Esophagus muscularis mucosa (tissue), 4 donors: ENCODE data around the gene SOX21.

Experiments used
- EP300 ChIP-seq: sonication (generic); formaldehyde crosslinking; IDR thresholded peaks from one replicate; pipeline ENCODE4 v1.6.1; 2017; ENCODE audit warnings: antibody characterized with exemption
- POLR2A ChIP-seq: fragments of 450-650 bp; IDR thresholded peaks from one replicate; pipeline ENCODE4 v1.6.1; 2017; ENCODE audit warnings: antibody characterized with exemption, moderate library complexity, mild to moderate bottlenecking, low read depth
- POLR2AphosphoS5 ChIP-seq, 2 donors: sonication (generic); formaldehyde crosslinking; IDR thresholded peaks; one replicate each; pipeline ENCODE4 v1.6.1; 2017; ENCODE audit warnings: antibody characterized with exemption in 2 of 2
- TF ChIP-seq, protein P1 (sequence below), 3 experiments: fragments of 200-600 bp in 2 of 3; fragments of 450-650 bp in 1 of 3; sonication (generic) in 2 of 3; IDR thresholded peaks; one replicate each; pipeline ENCODE4 v1.5.1; 2017 to 2019; ENCODE audit warnings: antibody characterized with exemption in 3 of 3, mild to moderate bottlenecking in 2 of 3, moderate library complexity in 1 of 3

DNA sequence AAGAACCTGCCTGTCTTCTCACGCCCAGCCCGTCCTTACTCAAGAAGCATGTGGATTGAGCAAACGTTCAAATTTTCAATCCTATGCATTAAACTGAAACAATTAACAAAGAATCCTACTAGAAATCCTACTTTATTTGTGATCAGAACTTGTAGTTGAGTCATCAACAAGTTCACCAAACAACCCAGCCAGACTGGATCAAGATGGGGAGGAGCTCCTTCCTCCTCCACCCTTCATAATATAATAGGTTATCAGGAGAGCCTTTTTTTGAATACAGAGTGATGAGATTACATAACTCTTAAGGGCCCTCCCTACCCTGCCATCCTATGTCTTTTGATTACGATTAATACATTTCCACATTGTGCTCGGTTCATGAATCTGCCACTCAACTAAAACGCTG, 32.7 kb downstream of the SOX21 start:
- TF ChIP-seq, protein P1, sequence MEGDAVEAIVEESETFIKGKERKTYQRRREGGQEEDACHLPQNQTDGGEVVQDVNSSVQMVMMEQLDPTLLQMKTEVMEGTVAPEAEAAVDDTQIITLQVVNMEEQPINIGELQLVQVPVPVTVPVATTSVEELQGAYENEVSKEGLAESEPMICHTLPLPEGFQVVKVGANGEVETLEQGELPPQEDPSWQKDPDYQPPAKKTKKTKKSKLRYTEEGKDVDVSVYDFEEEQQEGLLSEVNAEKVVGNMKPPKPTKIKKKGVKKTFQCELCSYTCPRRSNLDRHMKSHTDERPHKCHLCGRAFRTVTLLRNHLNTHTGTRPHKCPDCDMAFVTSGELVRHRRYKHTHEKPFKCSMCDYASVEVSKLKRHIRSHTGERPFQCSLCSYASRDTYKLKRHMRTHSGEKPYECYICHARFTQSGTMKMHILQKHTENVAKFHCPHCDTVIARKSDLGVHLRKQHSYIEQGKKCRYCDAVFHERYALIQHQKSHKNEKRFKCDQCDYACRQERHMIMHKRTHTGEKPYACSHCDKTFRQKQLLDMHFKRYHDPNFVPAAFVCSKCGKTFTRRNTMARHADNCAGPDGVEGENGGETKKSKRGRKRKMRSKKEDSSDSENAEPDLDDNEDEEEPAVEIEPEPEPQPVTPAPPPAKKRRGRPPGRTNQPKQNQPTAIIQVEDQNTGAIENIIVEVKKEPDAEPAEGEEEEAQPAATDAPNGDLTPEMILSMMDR (IDR thresholded peaks at IDR 0.05), result no peak
- TF ChIP-seq EP300 (no peak), POLR2A (no peak), POLR2AphosphoS5 (IDR thresholded peaks at IDR 0.05) (no peak)
